Activated naive CD8-positive, alpha-beta T cell treated with anti-CD3 and anti-CD28 coated beads, Interleukin-2, amount 10 ng/mL, durations not matched to agents 7 days and 5 days (primary cell): ENCODE results near the gene PRG2. TPM values are rescaled to one million over a fixed set of nuclear protein-coding genes. Genes with fewer than 3 reads are reported as not detected.
"Not testable (repeated sequence)": the region's sequence is repeated elsewhere in the genome, so short reads cannot be mapped to it uniquely, and the experiment has no call there.

Experiments used
- ATAC-seq: fragments of 150-1000 bp; cut with Tn5 transposase; one replicate; pipeline ENCODE4 v1.10.0; 2021; ENCODE audit warnings: low read depth, moderate library complexity
- POLR2A ChIA-PET: fragments of 350-600 bp; sonication (Branson Sonifier 250); formaldehyde crosslinking; loops from one replicate; lab custom pipeline; 2021; ENCODE audit warnings: antibody characterized with exemption; lab: Charles Lee
- DNase-seq: peaks from one replicate; pipeline ENCODE4 v3.0.0; 2021
- H3K27ac Mint-ChIP-seq: one replicate; pipeline ENCODE4 v1.8.0; 2022; ENCODE audit warnings: mild to moderate bottlenecking, mixed read lengths
- H3K27me3 Mint-ChIP-seq: one replicate; pipeline ENCODE4 v1.8.0; 2022; ENCODE audit warnings: mild to moderate bottlenecking, moderate library complexity, mixed read lengths
- H3K36me3 Mint-ChIP-seq: one replicate; pipeline ENCODE4 v1.8.0; 2021; ENCODE audit warnings: mild to moderate bottlenecking, mixed read lengths
- H3K4me1 Mint-ChIP-seq: one replicate; pipeline ENCODE4 v1.8.0; 2021; ENCODE audit warnings: mixed read lengths
- H3K4me3 Mint-ChIP-seq: one replicate; pipeline ENCODE4 v1.8.0; 2022; ENCODE audit warnings: mild to moderate bottlenecking, moderate library complexity, mixed read lengths
- H3K9me3 Mint-ChIP-seq: one replicate; pipeline ENCODE4 v1.8.0; 2021; ENCODE audit warnings: mixed read lengths
- total RNA-seq, 2 experiments: library from RNA; stranded (reverse); gene quantifications; one replicate each; pipeline ENCODE4 v1.2.3, GENCODE V29; 2021

Gene PRG2
- total RNA-seq, 2 experiments from 2014 or later = 0.25 TPM; not detected in 1

GRCh38 chr11:57364851-57365660 lies 25.4 kb downstream of the PRG2 start:
- Mint-ChIP-seq H3K4me1 (no peaks in the 10 kb centered on the region), H3K4me3 (no peak overlapping the region), H3K27me3 (peaks cover 6% of the 10 kb centered on the region), H3K36me3 (no peaks in the 10 kb centered on the region), H3K9me3 (no peaks in the 10 kb centered on the region), H3K27ac (no peak overlapping the region)
- ATAC-seq (no peak), DNase-seq (no peak)
- POLR2A ChIA-PET = no interaction called here

- POLR2A ChIA-PET = no interaction called here
- H3K27me3 Mint-ChIP-seq = peaks cover 6% of the 10 kb centered on the region
- ATAC-seq = no peak
Observed at GRCh38 chr11:57363131-57364080, 27.0 kb downstream of the PRG2 start.

GRCh38 chr11:57361926-57362325 lies 28.5 kb downstream of the PRG2 start:
- no peak for DNase-seq
- H3K4me3 Mint-ChIP-seq = no peak overlapping the region
- no peaks in the 10 kb centered on the region for H3K36me3 Mint-ChIP-seq
- H3K27me3 Mint-ChIP-seq = peaks cover 2% of the 10 kb centered on the region
- no peak overlapping the region for H3K27ac Mint-ChIP-seq
- POLR2A ChIA-PET = no interaction called here
- H3K4me1 Mint-ChIP-seq = no peaks in the 10 kb centered on the region
- ATAC-seq = no peak
- H3K9me3 Mint-ChIP-seq = no peaks in the 10 kb centered on the region

More at GRCh38 chr11:57363131-57364080, 27.0 kb downstream of the PRG2 start:
- no peak for DNase-seq
- Mint-ChIP-seq H3K27ac (no peak overlapping the region), H3K4me3 (no peak overlapping the region), H3K9me3 (no peaks in the 10 kb centered on the region), H3K4me1 (no peaks in the 10 kb centered on the region), H3K36me3 (no peaks in the 10 kb centered on the region)

GRCh38 chr11:57361420-57361819 lies 29.0 kb downstream of the PRG2 start:
- H3K27ac Mint-ChIP-seq, H3K4me3 Mint-ChIP-seq, ATAC-seq, H3K9me3 Mint-ChIP-seq, H3K36me3 Mint-ChIP-seq, H3K4me1 Mint-ChIP-seq, H3K27me3 Mint-ChIP-seq, DNase-seq, POLR2A ChIA-PET: not testable (repeated sequence)

- peaks cover 1% of the 10 kb centered on the region for H3K4me1 Mint-ChIP-seq
- no peak overlapping the region for H3K27ac Mint-ChIP-seq
- H3K9me3 Mint-ChIP-seq = no peaks in the 10 kb centered on the region
- no peaks in the 10 kb centered on the region for H3K27me3 Mint-ChIP-seq
- no peaks in the 10 kb centered on the region for H3K36me3 Mint-ChIP-seq
- H3K4me3 Mint-ChIP-seq = no peak overlapping the region
- no peak for DNase-seq
- ATAC-seq = no peak
- POLR2A ChIA-PET = no interaction called here
Observed at GRCh38 chr11:57360991-57361390, 29.5 kb downstream of the PRG2 start.

- POLR2A ChIA-PET = no interaction called here
- DNase-seq (no peak), ATAC-seq (no peak)
- no peaks in the 10 kb centered on the region for H3K36me3 Mint-ChIP-seq
- H3K4me3 Mint-ChIP-seq = no peak overlapping the region
- H3K9me3 Mint-ChIP-seq = no peaks in the 10 kb centered on the region
- peaks cover 1% of the 10 kb centered on the region for H3K4me1 Mint-ChIP-seq
- no peaks in the 10 kb centered on the region for H3K27me3 Mint-ChIP-seq
- H3K27ac Mint-ChIP-seq = no peak overlapping the region
Observed at GRCh38 chr11:57359896-57360690, 30.4 kb downstream of the PRG2 start.

- Mint-ChIP-seq H3K9me3 (no peaks in the 10 kb centered on the region), H3K4me1 (peaks cover 1% of the 10 kb centered on the region), H3K27me3 (peaks cover 3% of the 10 kb centered on the region), H3K36me3 (no peaks in the 10 kb centered on the region), H3K27ac (no peak overlapping the region), H3K4me3 (no peak overlapping the region)
- POLR2A ChIA-PET = no interaction called here
- ATAC-seq (no peak), DNase-seq (no peak)
Observed at GRCh38 chr11:57359396-57359795, 31.1 kb downstream of the PRG2 start.

- ATAC-seq (no peak), DNase-seq (no peak)
- POLR2A ChIA-PET = no interaction called here
- Mint-ChIP-seq H3K4me1 (peaks cover 1% of the 10 kb centered on the region), H3K9me3 (no peaks in the 10 kb centered on the region), H3K36me3 (no peaks in the 10 kb centered on the region), H3K27ac (no peak overlapping the region), H3K4me3 (no peak overlapping the region), H3K27me3 (peaks cover 7% of the 10 kb centered on the region)
Observed at GRCh38 chr11:57358991-57359390, 31.5 kb downstream of the PRG2 start.

GRCh38 chr11:57358543-57358961 lies 31.9 kb downstream of the PRG2 start:
- ATAC-seq (no peak), DNase-seq (no peak)
- Mint-ChIP-seq H3K4me1 (peaks cover 1% of the 10 kb centered on the region), H3K27ac (no peak overlapping the region), H3K27me3 (peaks cover 8% of the 10 kb centered on the region), H3K4me3 (no peak overlapping the region), H3K9me3 (no peaks in the 10 kb centered on the region), H3K36me3 (no peaks in the 10 kb centered on the region)
- POLR2A ChIA-PET = no interaction called here

- Mint-ChIP-seq H3K36me3 (no peaks in the 10 kb centered on the region), H3K4me3 (no peak overlapping the region), H3K4me1 (peaks cover 1% of the 10 kb centered on the region), H3K9me3 (no peaks in the 10 kb centered on the region), H3K27ac (no peak overlapping the region), H3K27me3 (peaks cover 8% of the 10 kb centered on the region)
- DNase-seq (no peak), ATAC-seq (no peak)
- POLR2A ChIA-PET = no interaction called here
Observed at GRCh38 chr11:57357856-57358255, 32.6 kb downstream of the PRG2 start.

GRCh38 chr11:57357310-57357709 lies 33.1 kb downstream of the PRG2 start:
- Mint-ChIP-seq H3K27me3 (peaks cover 12% of the 10 kb centered on the region), H3K9me3 (no peaks in the 10 kb centered on the region), H3K36me3 (no peaks in the 10 kb centered on the region), H3K4me3 (no peak overlapping the region), H3K4me1 (peaks cover 1% of the 10 kb centered on the region), H3K27ac (no peak overlapping the region)
- POLR2A ChIA-PET = no interaction called here
- no peak for ATAC-seq
- no peak for DNase-seq

- ATAC-seq = no peak
- Mint-ChIP-seq H3K4me3 (no peak overlapping the region), H3K27me3 (peaks cover 12% of the 10 kb centered on the region), H3K36me3 (no peaks in the 10 kb centered on the region), H3K9me3 (peaks cover 3% of the 10 kb centered on the region), H3K4me1 (peaks cover 1% of the 10 kb centered on the region), H3K27ac (no peak overlapping the region)
- POLR2A ChIA-PET = no interaction called here
- no peak for DNase-seq
Observed at GRCh38 chr11:57356268-57356667, 34.2 kb downstream of the PRG2 start.

GRCh38 chr11:57354699-57355098 lies 35.8 kb downstream of the PRG2 start:
- no peak for ATAC-seq
- Mint-ChIP-seq H3K27me3 (peaks cover 14% of the 10 kb centered on the region), H3K9me3 (peaks cover 5% of the 10 kb centered on the region), H3K36me3 (no peaks in the 10 kb centered on the region), H3K4me1 (peaks cover 1% of the 10 kb centered on the region), H3K27ac (no peak overlapping the region), H3K4me3 (no peak overlapping the region)
- DNase-seq = no peak
- POLR2A ChIA-PET = no interaction called here
